SH-SY5Y (cell line): Measurements from ENCODE around the gene ABCC9.

Experiments used
- GATA2 ChIP-seq: IDR thresholded peaks from 2 replicates; pipeline ENCODE4 v1.6.1; 2011; ENCODE audit warnings: mild to moderate bottlenecking, low read depth, low read length
- GATA3 ChIP-seq: IDR thresholded peaks from 2 replicates; pipeline ENCODE4 v1.6.1; 2011; ENCODE audit warnings: low read depth, mild to moderate bottlenecking, low read length, moderate library complexity

GRCh38 chr12:21786041-21786531 is 155.1 kb downstream of the ABCC9 start:
- TF ChIP-seq GATA2, result no peak
- no peak for TF ChIP-seq GATA3
